Islet precursor cell (in vitro differentiated cells): ENCODE measurements around the gene CYREN.
"Not testable (repeated sequence)": the region's sequence is repeated elsewhere in the genome, so short reads cannot be mapped to it uniquely, and the experiment has no call there.

ENCODE experiments used
- DNase-seq: peaks from one replicate; pipeline ENCODE4 v3.0.0-alpha.2; 2018

CYREN gene

GRCh38 chr7:135170274-135170997 is at the start of gene CYREN:
Gene CYREN (minus strand): TSS chr7:135170707. CDS start chr7:135168922, 1,785 bp downstream.
- DNase-seq, result peak; percentile 98

- no peak for DNase-seq
Observed at GRCh38 chr7:135217645-135218509, 47.4 kb upstream of the CYREN start.

GRCh38 chr7:135215698-135216097 is 45.2 kb upstream of the CYREN start:
- peak; percentile 33 for DNase-seq

- DNase-seq, result peak; percentile 29
Observed at GRCh38 chr7:135215180-135215579, 44.7 kb upstream of the CYREN start.

- DNase-seq, result peak; percentile 80
Observed at GRCh38 chr7:135213831-135214230, 43.3 kb upstream of the CYREN start.

GRCh38 chr7:135211946-135212685 is 41.6 kb upstream of the CYREN start:
- DNase-seq, result not testable (repeated sequence)

GRCh38 chr7:135211179-135211945 is 40.9 kb upstream of the CYREN start, which contains the start of gene WDR91:
Gene WDR91 (minus strand): TSS chr7:135211526. CDS start chr7:135211502, 24 bp downstream.
- DNase-seq, result peak; percentile 99

GRCh38 chr7:135210888-135211178 is 40.3 kb upstream of the CYREN start:
- no peak for DNase-seq

- DNase-seq, result no peak
Observed at GRCh38 chr7:135209225-135209834, 38.8 kb upstream of the CYREN start.

GRCh38 chr7:135208102-135208793 is 37.7 kb upstream of the CYREN start:
- DNase-seq, result no peak

- DNase-seq, result no peak
Observed at GRCh38 chr7:135207406-135208101, 37.0 kb upstream of the CYREN start.

GRCh38 chr7:135206941-135207391 is 36.5 kb upstream of the CYREN start:
- DNase-seq, result no peak

GRCh38 chr7:135205850-135206249 is 35.3 kb upstream of the CYREN start:
- DNase-seq, result no peak

- no peak for DNase-seq
Observed at GRCh38 chr7:135204876-135205275, 34.4 kb upstream of the CYREN start.

GRCh38 chr7:135204341-135204749 is 33.8 kb upstream of the CYREN start:
- DNase-seq, result no peak

GRCh38 chr7:135201350-135201749 is 30.8 kb upstream of the CYREN start:
- DNase-seq, result no peak

GRCh38 chr7:135200821-135201331 is 30.4 kb upstream of the CYREN start:
- no peak for DNase-seq

GRCh38 chr7:135199439-135199838 is 28.9 kb upstream of the CYREN start:
- DNase-seq, result no peak

GRCh38 chr7:135197906-135198655 is 27.6 kb upstream of the CYREN start:
- DNase-seq, result no peak

GRCh38 chr7:135197343-135197742 is 26.8 kb upstream of the CYREN start:
- no peak for DNase-seq
